ENCODE data around the gene AJAP1.
"Not testable (repeated sequence)": the region's sequence is repeated elsewhere in the genome, so short reads cannot be mapped to it uniquely, and the experiment has no call there.

Gene AJAP1

GRCh38 chr1:4657244-4657789 lies 2.9 kb downstream of the AJAP1 start:
- DNase-seq (ENCODE audit: low read depth in 2 of 2): no peak

DNA sequence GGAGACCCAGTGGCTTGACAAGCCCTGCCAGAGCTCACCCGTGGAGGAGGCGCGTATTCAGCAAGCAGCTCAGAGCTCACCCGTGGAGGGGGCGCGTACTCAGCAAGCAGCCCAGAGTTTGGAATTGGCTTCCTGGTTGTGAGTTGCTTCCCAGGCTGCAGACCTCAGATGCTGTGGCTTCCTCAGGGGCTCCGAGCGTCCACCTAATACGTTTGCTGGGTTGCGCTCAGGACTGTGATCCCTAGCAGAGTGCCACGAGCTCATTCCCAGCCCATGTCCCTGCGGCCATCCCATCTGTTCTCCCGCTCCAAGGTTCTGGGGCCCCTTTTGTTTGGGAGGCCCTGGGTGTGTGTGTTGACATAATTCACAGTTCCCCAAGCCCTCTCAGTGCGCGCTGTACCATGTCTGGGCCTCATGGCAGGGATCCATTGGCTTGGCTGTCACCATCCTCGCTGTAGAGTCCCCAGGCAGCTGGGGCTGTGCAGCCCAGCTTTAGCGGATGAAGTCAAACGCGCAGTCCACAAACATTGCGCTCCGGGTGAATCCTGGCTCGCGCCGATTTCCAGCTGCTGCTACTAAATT lies 3.6 kb downstream of the AJAP1 start:
- no peak for DNase-seq (ENCODE audit: low read depth in 2 of 2)

- DNase-seq (ENCODE audit: low read depth in 2 of 2): no peak
These were observed 4.5 kb downstream of the AJAP1 start for GRCh38 chr1:4658643-4659628.

GRCh38 chr1:4660917-4661594 lies 6.6 kb downstream of the AJAP1 start:
- no peak for DNase-seq (ENCODE audit: low read depth in 2 of 2)

DNA sequence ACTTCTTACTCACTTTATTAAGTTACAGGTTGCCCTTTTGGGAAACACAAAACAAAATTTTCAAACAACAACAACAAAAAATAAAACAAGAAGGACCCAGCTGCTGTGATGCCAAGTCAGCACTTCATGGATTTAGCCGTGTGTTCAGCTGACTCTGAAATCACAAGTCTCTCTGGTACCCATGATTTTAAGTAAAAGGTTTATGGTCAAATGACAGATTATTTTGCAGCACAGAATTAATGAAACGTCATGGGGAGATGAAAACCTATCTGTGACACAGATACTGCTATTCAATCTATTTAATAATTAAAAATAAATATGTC lies 7.1 kb downstream of the AJAP1 start:
- DNase-seq (ENCODE audit: low read depth in 2 of 2): no peak

DNA sequence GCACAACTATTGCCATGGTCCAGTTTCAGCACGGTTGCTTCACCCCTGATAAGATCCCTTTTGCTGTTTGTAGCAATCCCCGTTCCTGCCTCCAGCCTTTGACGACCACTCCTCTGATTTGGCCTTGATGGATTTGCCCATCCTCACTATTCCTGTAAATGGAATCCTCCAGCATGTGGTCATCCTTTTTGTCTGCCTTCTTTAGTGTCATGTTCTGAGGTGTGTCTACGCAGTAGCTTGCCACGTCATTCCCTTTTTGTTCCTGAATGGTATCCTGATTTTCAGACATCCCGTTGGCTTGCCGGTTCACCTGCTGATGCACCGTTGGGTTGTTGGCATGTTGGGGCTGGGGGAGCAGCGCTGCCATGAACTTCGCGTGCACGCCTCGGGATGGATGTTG lies 7.8 kb downstream of the AJAP1 start:
- no peak for DNase-seq (ENCODE audit: low read depth in 2 of 2)

GRCh38 chr1:4662723-4663122 lies 8.3 kb downstream of the AJAP1 start:
- no peak for DNase-seq (ENCODE audit: low read depth in 2 of 2)

- no peak for DNase-seq (ENCODE audit: low read depth in 2 of 2)
These were observed 9.7 kb downstream of the AJAP1 start for GRCh38 chr1:4664095-4664494.

DNA sequence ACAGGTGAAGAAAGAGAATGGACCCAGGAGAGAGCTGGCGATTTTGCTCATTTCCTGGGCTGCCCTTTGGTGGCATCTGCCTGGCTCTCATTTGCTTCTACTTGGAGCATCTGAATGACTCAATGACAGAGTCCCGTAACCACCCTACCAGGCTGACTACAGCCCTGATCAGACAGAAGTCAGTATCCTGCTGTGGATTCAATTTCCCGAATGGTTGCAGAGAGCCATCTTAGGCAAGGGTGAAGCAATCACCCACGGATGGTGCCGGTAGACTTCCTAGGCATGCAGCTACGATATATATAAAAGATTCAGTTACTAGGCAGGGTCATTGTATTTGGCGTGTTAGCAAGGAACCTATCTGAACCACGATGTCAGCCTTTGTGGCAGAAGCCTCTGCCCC lies 10.2 kb downstream of the AJAP1 start:
- no peak for DNase-seq (ENCODE audit: low read depth in 2 of 2)

GRCh38 chr1:4665456-4665855 lies 11.0 kb downstream of the AJAP1 start:
- no peak for DNase-seq (ENCODE audit: low read depth in 2 of 2)

GRCh38 chr1:4666683-4667082 lies 12.3 kb downstream of the AJAP1 start:
- not testable (repeated sequence) for DNase-seq (ENCODE audit: low read depth in 2 of 2)

GRCh38 chr1:4668743-4669700 lies 14.6 kb downstream of the AJAP1 start:
- no peak for DNase-seq (ENCODE audit: low read depth in 2 of 2)

DNA sequence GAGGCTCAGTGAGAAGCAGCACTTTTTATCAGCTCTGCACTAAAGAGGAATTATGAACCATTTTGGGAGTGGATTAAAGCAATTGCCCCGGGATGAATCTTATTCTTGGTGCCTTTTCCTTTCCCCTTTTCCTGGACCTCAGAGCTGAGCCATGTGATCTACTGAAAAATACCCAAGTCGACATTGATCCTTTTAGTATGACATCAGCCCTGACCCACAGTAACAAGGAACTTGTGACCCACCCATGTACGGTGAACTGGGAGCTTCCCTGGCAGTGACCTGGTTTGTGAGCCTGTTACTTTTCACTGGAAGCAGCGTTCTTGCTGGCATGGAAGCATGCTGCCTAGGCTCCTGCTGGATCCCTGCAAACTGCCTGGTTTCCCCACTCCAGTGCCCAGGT lies 15.9 kb downstream of the AJAP1 start:
- DNase-seq (ENCODE audit: low read depth in 2 of 2): no peak

DNA sequence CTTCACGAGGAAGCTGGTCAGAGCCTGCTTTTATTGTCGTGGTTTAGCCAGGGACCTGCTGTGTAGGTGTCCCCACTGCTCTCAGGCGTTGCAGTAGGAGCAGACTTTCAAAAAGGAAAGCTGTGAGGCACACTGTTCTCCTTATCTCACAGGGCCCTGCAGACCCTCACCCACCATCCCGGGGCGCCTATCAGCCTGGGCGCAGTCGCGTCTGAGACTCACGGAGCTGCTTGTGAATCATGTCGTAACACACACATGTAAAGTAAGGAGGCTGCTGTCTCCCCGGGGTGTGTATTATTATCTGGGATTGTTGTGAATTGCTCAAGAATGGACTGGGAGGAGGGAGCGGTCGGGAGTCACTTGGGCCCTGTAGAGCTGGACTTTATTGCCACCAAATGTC lies 17.4 kb downstream of the AJAP1 start:
- no peak for DNase-seq (ENCODE audit: low read depth in 2 of 2)

GRCh38 chr1:4673494-4673893 lies 19.1 kb downstream of the AJAP1 start:
- DNase-seq (ENCODE audit: low read depth in 2 of 2): no peak

DNA sequence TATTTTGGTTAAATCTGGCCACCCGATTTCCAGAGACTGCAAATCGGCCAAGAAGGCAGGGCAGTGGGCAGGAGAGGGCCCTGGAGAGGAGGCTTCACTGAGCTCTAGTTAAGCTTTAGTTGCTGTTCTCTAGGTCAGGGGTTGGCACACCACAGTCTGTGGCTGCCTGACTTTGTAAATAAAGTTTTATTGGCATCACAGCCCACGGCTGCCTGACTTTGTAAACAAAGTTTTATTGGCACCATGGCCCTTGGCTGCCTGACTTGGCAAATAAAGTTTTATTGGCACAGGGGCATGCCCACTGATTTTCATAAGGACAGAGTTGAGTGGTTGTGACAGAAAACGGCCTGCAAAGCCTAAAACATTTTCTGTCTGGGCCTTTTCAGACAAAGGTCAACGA lies 19.7 kb downstream of the AJAP1 start:
- DNase-seq (ENCODE audit: low read depth in 2 of 2): no peak

GRCh38 chr1:4674676-4675075 lies 20.3 kb downstream of the AJAP1 start:
- DNase-seq (ENCODE audit: low read depth in 2 of 2): no peak

DNA sequence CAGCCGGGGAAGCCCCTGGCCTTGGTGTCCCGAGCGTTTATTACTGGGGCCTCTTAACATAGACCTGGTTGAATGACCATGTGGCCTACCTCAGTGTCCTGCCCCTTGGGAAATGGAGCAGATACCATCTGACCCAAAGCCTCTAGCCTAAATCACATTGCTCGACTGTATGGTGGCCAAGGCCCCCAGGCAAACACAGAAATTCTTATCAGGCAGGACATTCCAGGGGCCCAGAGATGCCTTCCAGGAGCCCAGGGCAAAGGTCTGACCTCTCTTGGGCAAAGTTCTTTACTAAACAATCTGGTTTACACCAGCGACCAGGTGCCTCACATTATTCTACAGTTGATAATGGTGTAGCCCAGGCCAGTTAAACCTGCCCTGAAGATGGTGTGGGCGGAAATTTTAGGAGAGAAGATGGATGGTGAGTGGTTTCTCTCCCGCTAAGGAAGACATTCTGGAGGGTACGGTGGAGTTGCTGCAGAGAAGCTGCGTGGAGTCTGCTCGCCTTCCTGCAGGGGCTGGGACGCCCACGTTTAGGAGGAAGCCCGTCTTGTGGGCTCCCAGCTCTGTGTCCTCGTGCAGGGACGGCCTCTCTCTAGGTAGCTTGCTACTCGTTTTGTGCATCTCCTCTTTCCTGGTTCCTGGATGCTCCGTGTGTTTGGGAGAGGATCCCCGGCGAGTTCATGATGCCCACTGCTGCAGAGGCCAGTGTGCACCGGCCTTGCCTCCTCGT lies 21.2 kb downstream of the AJAP1 start:
- DNase-seq (ENCODE audit: low read depth in 2 of 2): no peak

DNA sequence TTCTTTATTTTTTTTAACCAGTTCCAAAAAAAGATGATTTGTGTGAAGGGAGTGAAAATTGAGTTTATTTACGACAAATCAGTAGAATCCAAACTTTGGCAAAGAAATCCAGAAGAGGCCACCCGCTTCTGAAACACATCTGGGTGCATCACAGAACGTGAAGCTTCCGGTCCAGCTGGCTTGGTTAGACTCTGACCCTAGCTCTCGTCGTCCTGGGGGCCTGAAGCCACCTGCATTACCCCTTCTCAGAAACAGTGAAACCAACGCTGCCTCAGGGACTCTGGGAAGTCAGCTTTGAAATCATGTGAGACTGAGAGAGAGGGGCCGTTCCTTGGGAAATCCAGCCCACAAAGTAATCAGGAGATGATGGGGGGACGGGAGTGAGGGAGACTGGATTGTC lies 21.8 kb downstream of the AJAP1 start:
- DNase-seq (ENCODE audit: low read depth in 2 of 2): no peak

DNA sequence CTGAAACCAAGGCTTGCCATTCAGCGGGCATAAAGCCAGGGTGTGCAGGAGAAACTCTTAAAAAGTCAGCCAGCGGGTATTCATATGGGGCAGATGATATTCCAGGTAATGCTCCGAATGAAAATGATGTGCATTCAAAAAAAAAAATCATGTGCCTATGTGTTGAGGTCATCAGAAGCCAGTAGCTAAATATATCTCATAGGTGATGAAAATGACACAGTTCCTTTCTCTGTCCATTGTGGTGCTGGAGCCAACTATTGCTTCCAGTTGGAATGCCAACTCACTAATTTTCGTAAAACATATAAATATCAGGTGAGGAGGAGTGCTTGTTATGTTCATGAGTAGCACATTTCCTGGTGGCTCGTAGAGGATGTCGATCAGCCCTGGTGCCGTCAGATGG lies 23.2 kb downstream of the AJAP1 start:
- DNase-seq (ENCODE audit: low read depth in 2 of 2): no peak

All from stimulated activated CD8-positive, alpha-beta memory T cell treated with anti-CD3 and anti-CD28 coated beads, Interleukin-2, amount 100 ng/mL, for 48 hours (primary cell).